ENCODE results near the gene TMEM82.
"Not testable (repeated sequence)": the region's sequence is repeated elsewhere in the genome, so short reads cannot be mapped to it uniquely, and the experiment has no call there.

TMEM82 gene

DNA sequence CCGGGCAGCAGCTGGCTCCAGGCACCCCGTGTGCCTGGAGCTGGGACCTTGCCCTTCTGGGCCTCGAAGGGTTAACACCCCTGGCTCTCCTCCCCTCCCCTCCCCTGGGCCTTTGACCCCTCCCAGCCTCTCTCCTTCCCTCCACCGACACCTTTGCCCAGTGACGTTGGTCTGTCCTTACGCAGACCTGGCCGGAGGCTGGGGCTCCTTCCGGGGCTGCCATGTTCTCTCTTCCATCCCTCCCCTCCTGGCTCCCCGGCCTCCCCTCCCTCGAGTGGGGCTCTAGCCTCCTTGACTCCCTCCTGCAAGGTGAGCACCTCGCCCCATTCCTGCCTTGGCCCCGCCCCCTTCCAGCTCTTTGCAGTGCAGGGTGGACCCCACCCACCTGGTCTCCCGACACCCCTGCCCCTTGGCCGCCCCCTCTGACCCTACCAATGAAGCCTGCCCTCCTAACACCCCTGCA, at the start of gene TMEM82:
Gene TMEM82, plus strand, starts transcription at position 161 of the 463 bp plus-strand sequence. Its CDS starts 61 bp downstream, at position 222.
- no peak for DNase-seq (ENCODE audit: low read depth, low spot score)

DNA sequence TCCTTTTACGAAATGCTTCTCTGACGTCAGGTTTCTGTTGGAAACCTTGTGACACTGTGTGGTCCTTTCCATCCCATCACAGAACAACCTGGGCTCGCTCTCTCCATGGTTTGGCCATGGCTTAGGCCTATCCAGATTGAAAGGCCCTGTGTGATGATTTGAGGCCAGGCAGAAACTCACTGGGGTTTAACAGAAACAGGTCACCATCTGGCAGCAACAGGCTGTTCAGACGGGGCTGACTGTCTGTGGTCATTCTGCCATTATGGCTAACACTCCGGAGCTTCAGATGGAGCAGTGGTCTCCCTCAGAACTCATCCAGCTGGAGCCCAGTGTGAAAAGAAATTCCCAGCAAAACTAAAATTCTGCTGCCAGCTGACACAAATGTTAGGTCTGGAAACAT, 48.9 kb upstream of the TMEM82 start:
- DNase-seq (ENCODE audit: low read depth, low spot score): no peak

DNA sequence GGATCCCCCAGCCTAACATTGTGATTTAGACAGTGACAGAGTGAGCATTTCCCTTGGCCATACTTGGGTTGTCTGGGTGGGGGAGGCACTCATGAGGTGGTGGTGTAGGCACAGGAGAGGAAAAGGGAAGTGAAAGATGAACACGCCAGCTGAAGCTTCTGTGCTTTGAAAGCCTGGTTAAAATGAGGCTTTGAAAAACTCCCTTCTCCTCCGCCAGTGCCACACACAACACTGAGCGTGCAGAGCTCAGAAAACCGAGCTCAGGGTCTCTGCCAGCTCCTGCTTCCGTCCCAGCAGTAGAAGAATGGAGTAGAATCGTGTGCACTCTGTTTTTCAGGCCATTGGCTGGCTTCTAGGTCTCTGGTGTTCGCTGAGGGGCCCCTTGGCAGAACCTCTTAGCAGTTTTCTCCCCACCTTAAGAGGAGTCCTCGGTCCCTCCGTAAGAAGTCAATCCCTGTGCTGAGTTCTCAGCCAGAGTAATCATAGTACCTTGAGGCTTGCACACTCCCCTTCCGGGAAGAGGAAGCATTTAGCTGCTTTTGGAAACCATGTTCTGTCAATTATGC, 45.3 kb upstream of the TMEM82 start:
- peak; percentile 6 for DNase-seq (ENCODE audit: low read depth, low spot score)

DNA sequence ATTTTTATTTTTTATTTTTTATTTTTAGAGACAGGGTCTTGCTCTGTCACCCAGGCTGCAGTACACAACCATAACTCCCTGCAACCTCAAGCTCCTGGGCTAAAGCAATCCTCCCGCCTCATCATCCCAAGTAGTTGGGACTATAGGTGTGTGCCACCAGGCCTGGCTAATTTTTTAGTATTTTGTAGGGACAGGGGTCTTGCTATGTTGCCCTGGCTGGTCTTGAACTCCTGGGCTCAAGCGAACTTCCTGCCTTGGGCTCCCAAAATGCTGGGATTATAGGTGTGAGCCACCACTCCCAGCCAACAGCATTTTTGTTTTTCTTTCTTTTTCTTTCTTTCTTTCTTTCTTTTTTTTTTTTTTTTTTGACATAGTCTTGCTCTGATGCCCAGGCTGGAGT, 44.1 kb upstream of the TMEM82 start:
- no peak for DNase-seq (ENCODE audit: low read depth, low spot score)

DNA sequence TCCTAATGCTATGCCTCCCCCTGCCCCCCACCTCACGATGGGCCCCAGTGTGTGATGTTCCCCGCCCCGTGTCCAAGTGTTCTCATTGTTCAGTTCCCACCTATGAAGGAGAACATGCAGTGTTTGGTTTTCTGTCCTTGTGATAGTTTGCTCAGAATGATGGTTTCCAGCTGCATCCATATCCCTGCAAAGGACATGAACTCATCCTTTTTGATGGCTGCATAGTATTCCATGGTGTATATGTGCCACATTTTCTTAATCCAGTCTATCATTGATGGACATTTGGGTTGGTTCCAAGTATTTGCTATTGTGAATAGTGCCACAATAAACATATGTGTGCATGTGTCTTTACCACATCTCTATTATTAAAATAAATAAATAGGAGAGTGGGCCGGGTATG, 43.0 kb upstream of the TMEM82 start:
- DNase-seq (ENCODE audit: low read depth, low spot score): not testable (repeated sequence)

DNA sequence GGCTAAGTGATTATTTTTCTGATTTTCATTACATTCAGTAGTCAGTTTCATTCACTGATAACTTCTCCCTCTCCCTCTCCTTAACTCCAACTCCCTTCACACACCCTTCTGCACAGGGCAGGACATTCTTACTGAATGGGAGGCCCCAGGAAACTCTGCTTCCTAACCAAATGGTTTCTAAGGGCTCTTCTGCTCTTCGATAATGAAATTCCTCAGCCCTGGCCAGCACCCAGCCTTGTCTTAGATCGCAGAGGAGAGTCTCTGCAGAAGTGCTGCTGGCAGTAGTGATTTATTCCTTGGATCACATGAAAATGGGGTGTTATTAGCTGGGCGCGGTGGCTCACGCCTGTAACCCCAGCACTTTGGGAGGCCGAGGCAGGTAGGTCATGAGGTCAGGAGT, 41.8 kb upstream of the TMEM82 start:
- DNase-seq (ENCODE audit: low read depth, low spot score): no peak

DNA sequence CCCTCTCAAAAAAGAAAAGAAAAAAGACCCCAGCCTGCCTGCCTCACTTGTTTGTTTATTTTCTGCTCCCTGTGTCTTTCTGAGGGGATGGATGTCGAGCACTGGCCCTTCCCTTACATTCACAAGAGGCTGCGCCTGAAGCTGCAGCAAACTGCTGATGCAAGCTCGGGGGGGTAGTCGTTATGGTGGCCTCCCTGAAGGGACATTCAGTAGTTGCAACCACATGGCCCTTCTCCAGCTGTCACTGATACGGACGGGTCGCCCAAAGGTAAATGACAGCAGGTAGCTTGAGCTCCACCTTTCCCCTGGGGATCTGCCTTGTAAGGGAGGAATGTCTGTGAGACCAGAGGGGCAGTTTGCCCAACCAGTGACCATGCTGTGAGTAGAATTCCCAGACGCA, 40.5 kb upstream of the TMEM82 start:
- DNase-seq (ENCODE audit: low read depth, low spot score): no peak

DNA sequence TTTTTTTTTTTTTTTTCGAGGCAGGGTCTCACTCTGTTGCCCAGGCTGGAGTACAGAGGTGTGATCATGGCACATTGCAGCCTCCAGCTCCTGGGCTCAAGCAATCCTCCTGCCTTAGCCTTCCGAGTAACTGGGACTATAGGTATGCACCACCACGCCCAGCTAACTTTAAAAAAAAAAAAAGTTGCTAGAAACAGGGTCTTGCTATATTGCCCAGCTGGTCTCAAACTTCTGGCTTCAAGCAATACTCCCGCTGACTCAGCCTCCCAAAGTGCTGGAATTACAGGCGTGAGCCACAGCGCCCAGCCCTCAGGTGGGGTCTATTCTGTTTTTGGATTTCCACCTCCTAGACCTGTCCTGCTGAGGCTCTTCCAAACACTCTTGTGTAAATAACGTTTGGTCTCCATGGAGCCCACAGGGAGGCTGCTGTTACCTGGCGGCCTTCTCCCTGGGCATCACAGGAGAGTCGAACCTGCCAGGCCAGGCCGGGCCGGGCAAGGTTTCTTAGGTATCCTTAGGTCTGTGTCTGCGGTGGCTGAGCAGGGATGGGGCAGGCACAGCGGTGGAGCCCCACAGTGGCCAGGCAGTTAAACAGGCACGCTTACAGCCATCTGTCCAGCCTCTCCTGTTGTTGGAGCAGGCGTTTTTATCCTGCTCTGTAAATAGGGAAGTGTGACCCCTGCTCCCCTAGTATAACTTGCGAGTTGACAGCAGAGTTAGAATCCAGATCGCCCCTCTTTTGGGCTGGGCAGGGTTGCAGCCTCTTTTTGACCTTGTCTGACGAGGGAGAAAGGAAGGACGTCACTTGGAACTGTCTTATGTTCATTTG, 39.4 kb upstream of the TMEM82 start:
- no peak for DNase-seq (ENCODE audit: low read depth, low spot score)

DNA sequence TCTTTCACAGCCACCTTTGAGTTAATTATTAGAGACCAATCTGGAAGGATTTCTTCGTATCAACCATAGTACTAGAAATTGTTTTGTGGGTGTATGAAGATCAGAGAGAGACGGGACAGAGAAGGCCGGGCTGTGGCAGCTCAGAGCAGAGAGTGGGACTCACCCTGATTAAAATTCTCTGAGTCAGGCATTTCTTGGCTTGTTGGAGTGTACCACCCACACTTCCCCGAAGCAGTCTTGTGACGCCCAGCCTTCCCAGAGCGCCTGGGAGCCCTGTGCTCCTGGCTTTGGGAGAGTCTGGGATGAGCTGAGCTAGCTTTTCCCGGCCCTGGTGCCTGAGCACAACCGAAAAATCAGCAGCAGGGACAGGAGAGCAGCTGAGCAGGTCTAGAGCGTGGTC, 38.7 kb upstream of the TMEM82 start:
- DNase-seq (ENCODE audit: low read depth, low spot score): no peak

DNA sequence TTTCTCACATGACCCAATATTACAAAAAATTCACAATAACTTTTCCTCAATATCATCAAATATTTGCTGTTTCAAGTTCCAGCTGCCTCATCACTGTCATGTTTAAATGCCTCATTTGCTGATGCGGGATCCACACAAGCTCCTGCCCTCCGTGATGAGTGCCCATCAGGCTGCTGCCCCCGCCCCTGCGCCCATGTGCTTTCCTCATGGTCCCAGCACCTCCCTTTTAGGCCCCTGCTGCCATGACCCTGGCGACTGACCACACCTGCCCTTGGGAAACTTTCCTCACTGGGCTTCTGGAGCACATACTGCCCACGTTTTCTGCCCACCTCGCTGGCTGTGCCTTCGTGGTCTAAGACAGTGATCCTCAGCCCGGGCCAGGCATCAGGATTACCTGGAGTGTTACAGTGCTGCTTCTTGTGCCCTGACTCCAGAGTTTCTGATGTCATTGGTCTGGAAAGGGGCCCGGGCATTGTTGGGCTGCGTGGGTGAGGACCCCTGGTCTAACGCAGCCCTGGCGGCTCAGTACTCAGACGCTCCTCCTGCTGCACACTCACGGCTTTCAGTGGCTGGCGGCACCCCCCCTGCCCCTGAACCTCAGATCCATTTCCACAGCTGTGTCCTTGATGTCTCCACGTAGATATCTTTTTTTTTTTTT, 37.6 kb upstream of the TMEM82 start:
- no peak for DNase-seq (ENCODE audit: low read depth, low spot score)

DNA sequence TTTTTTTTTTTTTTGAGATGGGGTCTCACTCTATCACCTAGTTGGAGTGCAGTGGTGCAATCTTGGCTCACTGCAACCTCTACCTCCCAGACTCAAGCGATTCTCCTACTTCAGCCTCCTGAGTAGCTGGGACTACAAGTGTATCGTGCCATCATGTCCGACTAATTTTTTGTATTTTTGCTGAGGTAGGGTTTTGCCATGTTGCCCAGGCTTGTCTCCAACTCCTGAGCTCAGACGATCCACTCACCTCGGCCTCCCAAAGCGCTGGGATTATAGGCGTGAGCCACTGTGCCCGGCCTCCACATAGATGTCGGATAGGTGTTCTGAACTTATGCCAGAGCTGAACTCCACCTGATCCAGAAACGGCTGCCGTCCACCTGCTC, 37.1 kb upstream of the TMEM82 start:
- DNase-seq (ENCODE audit: low read depth, low spot score): no peak

DNA sequence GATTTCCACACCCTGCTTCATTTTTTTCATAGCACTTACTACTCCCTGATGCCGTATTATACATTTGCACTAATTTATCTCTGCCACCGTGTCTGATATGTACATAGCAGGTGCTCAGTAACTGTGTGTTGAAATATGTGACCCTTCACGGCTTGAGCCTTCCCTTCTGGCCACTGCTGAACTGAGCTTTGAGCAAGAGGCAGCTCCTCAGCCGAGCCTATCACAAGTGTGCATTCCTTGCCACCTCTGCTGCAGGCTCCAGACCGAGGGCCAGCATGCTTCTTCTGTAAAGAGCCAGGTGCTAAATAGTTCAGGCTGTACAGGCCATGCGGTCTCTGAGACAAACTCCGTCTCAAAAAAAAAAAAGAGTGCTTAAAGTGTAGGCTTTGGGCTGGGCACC, 35.5 kb upstream of the TMEM82 start:
- no peak for DNase-seq (ENCODE audit: low read depth, low spot score)

DNA sequence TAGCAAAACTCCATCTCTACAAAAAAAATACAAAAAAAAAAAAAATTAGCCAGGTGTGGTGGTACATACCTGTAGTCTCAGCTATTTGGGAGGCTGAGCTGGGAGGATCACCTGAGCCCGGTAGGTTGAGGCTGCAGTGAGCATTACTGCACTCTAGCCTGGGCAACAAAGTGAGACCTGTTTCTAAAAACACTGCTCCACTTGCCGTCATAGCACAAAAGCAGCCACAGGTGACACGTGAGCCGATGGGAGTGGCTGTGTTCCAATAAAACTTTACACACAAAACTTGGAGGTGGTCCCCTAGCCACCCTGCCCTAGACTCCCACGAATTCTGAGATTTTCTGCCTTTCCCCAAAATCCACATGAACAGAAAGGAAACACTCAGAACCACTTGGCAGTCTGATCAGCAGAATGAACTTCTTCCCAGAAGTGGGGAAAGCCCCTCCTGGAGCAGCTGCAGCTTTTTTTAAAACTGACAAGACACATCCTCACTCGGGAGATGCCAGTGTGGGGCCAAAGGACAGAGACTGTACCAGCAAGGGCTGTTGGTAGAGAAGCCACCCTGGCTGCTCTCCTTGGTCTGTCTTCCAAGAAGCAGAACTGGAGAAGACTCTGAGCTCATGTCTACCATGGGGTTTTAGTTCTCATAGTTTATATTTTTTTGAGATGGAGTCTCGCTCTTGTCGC, 34.9 kb upstream of the TMEM82 start:
- DNase-seq (ENCODE audit: low read depth, low spot score): no peak

DNA sequence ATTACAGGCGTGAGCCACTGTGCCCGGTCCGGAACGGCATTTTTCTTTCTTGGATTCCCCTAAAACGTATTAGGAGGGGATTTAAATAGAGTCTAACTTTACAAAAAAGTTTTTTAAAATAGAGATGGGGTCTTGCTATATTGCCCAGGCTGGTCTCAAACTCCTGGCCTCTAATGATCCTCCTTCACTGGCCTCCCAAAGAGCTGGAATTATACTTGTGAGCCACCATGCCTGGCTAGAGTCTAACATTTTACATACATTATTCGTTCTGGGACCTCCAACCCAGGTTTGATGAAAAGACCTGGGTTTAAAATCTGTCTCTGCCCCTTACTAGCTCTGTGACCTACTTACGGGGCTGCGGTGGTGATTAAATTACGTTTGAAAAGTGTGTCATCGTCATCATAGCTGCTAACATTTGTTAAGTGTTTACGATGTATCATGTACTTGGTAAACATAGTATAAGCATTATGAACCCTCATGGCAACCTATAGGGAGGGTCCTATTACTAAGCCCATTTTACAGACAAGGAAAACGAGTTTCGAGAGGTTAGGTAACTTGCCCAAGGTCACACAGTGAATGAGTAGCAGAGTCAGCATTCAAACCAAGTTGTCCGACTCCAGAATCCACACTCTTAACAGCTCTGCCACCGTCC, 33.7 kb upstream of the TMEM82 start:
- no peak for DNase-seq (ENCODE audit: low read depth, low spot score)

DNA sequence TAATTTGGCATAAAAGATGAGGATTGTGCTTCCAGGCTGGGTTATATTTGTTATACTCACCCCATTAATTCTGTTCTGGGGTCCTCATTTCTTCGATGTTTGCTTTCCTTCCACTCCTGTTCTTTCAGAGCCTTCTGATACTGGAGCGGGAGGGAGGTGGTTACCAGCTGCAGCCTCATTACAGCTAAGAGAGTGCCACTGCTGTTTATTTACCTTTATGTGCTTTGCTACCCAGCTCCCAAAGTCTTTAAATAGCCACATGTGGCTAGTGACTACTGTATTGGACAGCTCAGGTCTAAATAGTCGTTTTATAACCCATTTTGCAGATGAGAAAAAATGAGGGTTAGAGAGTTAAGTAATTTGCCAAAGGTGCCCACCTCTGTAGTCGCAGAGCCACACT, 33.1 kb upstream of the TMEM82 start:
- DNase-seq (ENCODE audit: low read depth, low spot score): no peak

DNA sequence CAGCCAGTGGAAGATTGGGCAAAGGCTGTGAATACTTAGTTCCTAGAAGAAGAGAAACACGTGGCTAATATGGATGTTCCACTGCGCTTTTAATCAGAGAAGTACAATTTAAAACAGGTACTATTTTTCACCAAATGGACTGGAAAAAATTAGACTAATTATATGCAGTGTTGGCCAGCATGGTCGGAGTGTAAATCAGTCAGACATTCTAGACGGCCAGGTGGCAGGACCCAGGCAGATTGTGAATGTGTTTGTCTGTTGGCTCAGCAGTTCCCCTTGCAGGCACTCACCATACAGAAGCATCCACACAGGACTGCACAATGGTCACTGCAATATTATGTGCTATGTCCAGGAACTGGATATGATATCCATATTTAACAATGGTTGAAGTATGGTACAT, 30.1 kb upstream of the TMEM82 start:
- no peak for DNase-seq (ENCODE audit: low read depth, low spot score)

DNA sequence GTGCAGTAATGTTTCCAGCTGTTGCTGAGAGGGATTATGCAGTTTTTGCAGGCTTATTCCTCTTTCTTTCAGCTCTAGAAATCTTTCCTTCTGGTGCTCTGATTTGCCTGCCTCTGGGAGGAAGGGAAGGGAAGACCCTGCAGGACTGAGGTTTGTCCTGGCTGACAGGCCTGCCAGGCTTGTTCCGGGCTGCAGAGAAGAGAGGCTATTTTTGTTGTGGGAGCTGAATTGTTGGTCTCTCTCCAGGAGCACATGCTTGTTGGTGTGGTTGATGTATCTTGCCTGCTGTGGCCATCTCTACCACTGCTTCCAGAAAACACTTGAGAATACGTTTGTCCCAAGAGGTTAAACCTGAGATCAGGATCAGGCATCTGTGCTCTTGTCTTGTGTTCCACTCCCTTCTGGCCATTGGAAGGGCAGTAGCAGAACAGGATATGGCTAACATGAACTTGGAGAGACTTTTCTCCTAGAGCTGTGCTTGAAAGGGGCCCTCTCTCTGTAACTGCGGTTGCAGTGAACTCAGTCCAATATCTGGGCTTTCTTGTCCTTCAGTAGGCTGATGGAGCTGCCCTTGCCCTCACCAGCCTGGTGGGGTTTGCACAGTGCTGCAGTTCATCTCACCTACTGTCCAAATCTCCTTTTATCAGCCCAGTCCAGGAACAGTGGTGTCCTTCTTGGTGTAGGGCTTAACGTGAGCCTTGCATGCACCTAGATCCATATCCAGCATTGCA, 27.7 kb upstream of the TMEM82 start:
- DNase-seq (ENCODE audit: low read depth, low spot score): no peak

DNA sequence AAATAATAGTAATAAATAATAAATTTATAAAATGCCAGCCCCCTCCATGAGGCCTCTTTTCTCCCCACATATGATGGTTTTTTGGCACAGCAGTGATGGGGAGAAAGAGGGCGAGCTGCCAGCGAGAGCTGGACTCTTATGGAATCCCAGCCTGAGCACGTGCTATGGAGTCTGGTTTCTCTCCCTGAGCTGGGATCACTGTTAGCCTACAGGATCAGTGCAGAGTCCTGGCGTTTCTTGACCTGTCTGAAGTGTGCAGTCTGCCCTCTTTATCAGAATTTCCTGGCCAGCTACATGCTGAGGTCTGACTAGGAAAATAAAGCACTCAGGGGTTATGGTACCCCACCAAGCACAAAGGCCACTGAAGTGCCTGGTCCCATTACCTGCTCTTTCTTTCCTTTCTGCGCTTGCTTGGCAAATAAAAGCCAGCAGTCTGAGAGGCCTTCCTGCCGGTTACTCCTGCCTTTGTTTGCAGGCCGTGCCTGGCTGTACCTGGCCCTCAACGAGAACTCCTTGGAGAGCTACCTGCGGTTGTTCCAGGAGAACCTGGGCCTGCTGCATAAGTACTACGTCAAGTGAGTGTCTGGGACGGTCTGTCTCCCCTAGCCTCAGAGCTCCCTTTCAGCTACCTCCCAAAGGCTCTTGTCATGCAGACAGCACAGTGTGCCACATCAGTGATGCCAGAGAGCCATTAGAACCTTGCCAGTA, 24.7 kb upstream of the TMEM82 start:
- DNase-seq (ENCODE audit: low read depth, low spot score): no peak

DNA sequence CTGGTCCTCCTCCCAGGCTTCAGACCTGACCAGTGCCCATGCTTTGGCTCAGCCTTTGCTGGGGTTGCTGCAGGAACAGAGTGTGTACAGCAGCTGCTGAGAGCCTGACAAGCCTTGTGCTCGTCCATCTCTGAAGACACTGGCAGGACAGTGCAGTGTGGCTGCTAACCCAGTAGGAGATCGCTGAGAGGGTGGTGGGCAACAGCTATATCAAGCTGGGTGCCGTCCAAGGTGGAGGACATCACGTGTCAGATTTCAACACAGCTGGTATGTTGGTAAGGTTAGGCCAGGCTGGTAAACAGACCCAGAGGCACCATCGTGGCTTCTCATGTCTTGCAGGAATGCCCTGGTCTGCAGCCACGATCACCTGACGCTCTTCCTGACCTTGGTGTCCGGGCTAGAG, 24.1 kb upstream of the TMEM82 start:
- DNase-seq (ENCODE audit: low read depth, low spot score): no peak

DNA sequence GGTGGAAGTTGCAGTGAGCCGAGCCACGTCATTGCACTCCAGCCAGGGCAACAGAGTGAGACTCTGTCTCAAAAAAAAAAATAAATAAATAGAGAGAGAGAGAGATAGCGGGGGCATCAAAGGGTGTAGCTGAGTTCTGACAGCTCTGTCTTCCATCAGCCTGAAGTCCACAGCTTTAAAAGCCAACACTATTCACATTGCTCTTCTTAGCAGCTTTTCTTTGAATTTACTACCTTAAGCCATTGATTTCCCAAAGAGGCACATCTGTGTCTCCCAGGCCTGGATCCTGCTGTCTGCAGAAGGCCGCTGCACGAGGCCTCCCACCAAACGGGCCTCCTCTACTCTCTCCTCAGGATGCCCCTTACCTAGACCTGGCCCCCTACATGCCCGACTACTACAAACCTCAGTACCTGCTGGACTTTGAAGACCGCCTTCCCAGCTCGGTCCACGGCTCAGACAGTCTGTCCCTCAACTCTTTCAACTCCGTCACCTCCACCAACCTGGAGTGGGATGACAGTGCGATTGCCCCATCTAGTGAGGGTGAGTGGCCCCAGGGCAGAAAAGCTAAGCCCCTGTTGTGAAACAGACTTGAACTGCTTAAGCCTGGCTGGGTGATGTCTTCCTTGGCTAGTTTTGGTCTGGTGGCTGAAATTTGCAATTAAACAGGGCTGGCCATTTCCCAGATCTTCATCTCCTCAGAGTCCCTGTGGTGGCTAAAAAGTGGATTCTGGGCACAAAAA, 22.7 kb upstream of the TMEM82 start:
- no peak for DNase-seq (ENCODE audit: low read depth, low spot score)

Measured in activated CD4-positive, CD25-positive, alpha-beta regulatory T cell treated with anti-CD3 and anti-CD28 coated beads, Interleukin-2, amount 50 U/mL, for 16 hours (primary cell).